Trophoblast cell (in vitro differentiated cells and primary cell): Measurements from ENCODE around the gene SYNJ2.

Experiments used
- DNase-seq, 2 donors: peaks; one replicate each; pipeline ENCODE4 v3.0.0-alpha.2; 2016
- H2AFZ ChIP-seq: 2 replicates; pipeline ENCODE4 v1.6.1; 2013; ENCODE audit warnings: low read length, moderate library complexity, mild to moderate bottlenecking; ENCODE audit not compliant: insufficient read depth, poor library complexity
- H2AK5ac ChIP-seq: 2 replicates; pipeline ENCODE4 v1.6.1; 2013; ENCODE audit warnings: mild to moderate bottlenecking, low read length
- H2BK120ac ChIP-seq: 2 replicates; pipeline ENCODE4 v1.6.1; 2013; ENCODE audit warnings: low read length, mild to moderate bottlenecking, moderate library complexity; ENCODE audit not compliant: insufficient read depth, poor library complexity
- H2BK12ac ChIP-seq: 2 replicates; pipeline ENCODE4 v1.6.1; 2013; ENCODE audit warnings: mild to moderate bottlenecking, low read length, moderate library complexity
- H2BK5ac ChIP-seq: 2 replicates; pipeline ENCODE4 v1.6.1; 2013; ENCODE audit warnings: low read length, low read depth, moderate library complexity, mild to moderate bottlenecking; ENCODE audit not compliant: poor library complexity
- H3K14ac ChIP-seq: 2 replicates; pipeline ENCODE4 v1.6.1; 2013; ENCODE audit warnings: mild to moderate bottlenecking, low read length
- H3K18ac ChIP-seq: 2 replicates; pipeline ENCODE4 v1.6.1; 2013; ENCODE audit warnings: mild to moderate bottlenecking, low read length
- H3K23ac ChIP-seq: 2 replicates; pipeline ENCODE4 v1.6.1; 2013; ENCODE audit warnings: low read length
- H3K27ac ChIP-seq: 2 replicates; pipeline ENCODE4 v1.5.1; 2013; ENCODE audit warnings: low read depth, mild to moderate bottlenecking, inconsistent platforms, low read length, moderate library complexity
- H3K27me3 ChIP-seq: 2 replicates; pipeline ENCODE4 v1.6.1; 2013; ENCODE audit warnings: inconsistent platforms, mild to moderate bottlenecking, low read length, moderate library complexity; ENCODE audit not compliant: insufficient read depth
- H3K36me3 ChIP-seq, 2 experiments: 1 replicate in 1 of 2; 2 replicates in 1 of 2; pipeline ENCODE4 v1.6.1; 2013; ENCODE audit warnings: low read length in 2 of 2, mild to moderate bottlenecking in 2 of 2, moderate library complexity in 1 of 2; ENCODE audit not compliant: insufficient read depth in 2 of 2, control insufficient read depth in 1 of 2
- H3K4ac ChIP-seq: 2 replicates; pipeline ENCODE4 v1.6.1; 2013; ENCODE audit warnings: low read depth, mild to moderate bottlenecking, low read length, moderate library complexity
- H3K4me1 ChIP-seq, 2 experiments: 1 replicate in 1 of 2; 2 replicates in 1 of 2; pipeline ENCODE4 v1.6.1; 2013; ENCODE audit warnings: low read length in 2 of 2, mild to moderate bottlenecking in 2 of 2, moderate library complexity in 1 of 2; ENCODE audit not compliant: insufficient read depth in 2 of 2, control insufficient read depth in 1 of 2
- H3K4me2 ChIP-seq: 2 replicates; pipeline ENCODE4 v1.6.1; 2013; ENCODE audit warnings: inconsistent platforms, mild to moderate bottlenecking, low read length, moderate library complexity
- H3K4me3 ChIP-seq: 2 replicates; pipeline ENCODE4 v1.5.1; 2013; ENCODE audit warnings: mild to moderate bottlenecking, low read depth, low read length, inconsistent platforms
- H3K79me1 ChIP-seq: one replicate; pipeline ENCODE4 v1.6.1; 2013; ENCODE audit warnings: low read length
- H3K79me2 ChIP-seq: 2 replicates; pipeline ENCODE4 v1.6.1; 2013; ENCODE audit warnings: low read length, mild to moderate bottlenecking; ENCODE audit not compliant: control insufficient read depth, insufficient read depth, poor library complexity
- H3K9ac ChIP-seq: 2 replicates; pipeline ENCODE4 v1.6.1; 2013; ENCODE audit warnings: mild to moderate bottlenecking, low read length
- H3K9me3 ChIP-seq: 2 replicates; pipeline ENCODE4 v1.6.1; 2013; ENCODE audit warnings: low read depth, mild to moderate bottlenecking, control low read depth, inconsistent platforms, low read length; ENCODE audit not compliant: insufficient read depth
- H4K12ac ChIP-seq: 2 replicates; pipeline ENCODE4 v1.6.1; 2013; ENCODE audit warnings: low read depth, mild to moderate bottlenecking, low read length, moderate library complexity
- H4K8ac ChIP-seq: 2 replicates; pipeline ENCODE4 v1.6.1; 2013; ENCODE audit warnings: low read depth, mild to moderate bottlenecking, low read length, moderate library complexity
- H4K91ac ChIP-seq: one replicate; pipeline ENCODE4 v1.6.1; 2013; ENCODE audit warnings: low read depth, mild to moderate bottlenecking, low read length, moderate library complexity
- WGBS: extraction: QIAGEN DNeasy Blood & Tissue Kit; methylation state at CpG from one replicate; pipeline ENCODE4 v1.1.7; 2013; ENCODE audit warnings: missing lambda C conversion rate; ENCODE audit not compliant: insufficient read length, insufficient coverage; ENCODE audit errors: extremely low coverage; 5-methylcytosine and 5-hydroxymethylcytosine counted together

Gene SYNJ2

GRCh38 chr6:157954150-157955117 lies 27.2 kb upstream of the SYNJ2 start:
- no peak overlapping the region for H3K27ac ChIP-seq
- no peak overlapping the region for H4K12ac ChIP-seq
- peaks cover 3% of the 10 kb centered on the region for H3K9me3 ChIP-seq
- H4K8ac ChIP-seq, result no peak overlapping the region
- H2AK5ac ChIP-seq, result no peak overlapping the region
- DNase-seq, result peak; percentile 88 to 94
- no peak overlapping the region for H3K4me2 ChIP-seq
- no peaks in the 10 kb centered on the region for H3K4me1 ChIP-seq
- H3K4ac ChIP-seq, result no peak overlapping the region
- H3K18ac ChIP-seq, result no peak overlapping the region
- H3K14ac ChIP-seq, result no peak overlapping the region
- no peak overlapping the region for H2AFZ ChIP-seq
- H4K91ac ChIP-seq, result peak overlapping the region; percentile 5
- no peak overlapping the region for H2BK120ac ChIP-seq
- no peaks in the 10 kb centered on the region for H3K36me3 ChIP-seq
- H3K4me3 ChIP-seq, result no peak overlapping the region
- no peak overlapping the region for H3K23ac ChIP-seq
- no peaks in the 10 kb centered on the region for H3K79me1 ChIP-seq
- no peak overlapping the region for H3K9ac ChIP-seq
- no peaks in the 10 kb centered on the region for H3K79me2 ChIP-seq
- no CpG with 5 or more reads among the region's 34 CpGs for whole genome bisulfite sequencing
- no peak overlapping the region for H2BK12ac ChIP-seq
- H2BK5ac ChIP-seq, result no peak overlapping the region
- H3K27me3 ChIP-seq, result no peaks in the 10 kb centered on the region

GRCh38 chr6:157955675-157956074 lies 26.0 kb upstream of the SYNJ2 start:
- no peak overlapping the region for H2BK5ac ChIP-seq
- H3K27ac ChIP-seq, result no peak overlapping the region
- no peaks in the 10 kb centered on the region for H3K79me2 ChIP-seq
- no CpG with 5 or more reads among the region's 6 CpGs for WGBS
- no peaks in the 10 kb centered on the region for H3K79me1 ChIP-seq
- H3K36me3 ChIP-seq, result no peaks in the 10 kb centered on the region
- H3K9me3 ChIP-seq, result peaks cover 3% of the 10 kb centered on the region
- H3K4me1 ChIP-seq, result no peaks in the 10 kb centered on the region
- H3K14ac ChIP-seq, result no peak overlapping the region
- H3K23ac ChIP-seq, result no peak overlapping the region
- H4K8ac ChIP-seq, result no peak overlapping the region
- H3K4me3 ChIP-seq, result no peak overlapping the region
- H3K9ac ChIP-seq, result no peak overlapping the region
- DNase-seq, result peak in 1 of 2 donors; percentile 21
- H2AK5ac ChIP-seq, result no peak overlapping the region
- H4K12ac ChIP-seq, result no peak overlapping the region
- H3K18ac ChIP-seq, result no peak overlapping the region
- no peak overlapping the region for H2AFZ ChIP-seq
- no peak overlapping the region for H2BK12ac ChIP-seq
- no peak overlapping the region for H4K91ac ChIP-seq
- H3K4me2 ChIP-seq, result no peak overlapping the region
- no peak overlapping the region for H3K4ac ChIP-seq
- no peaks in the 10 kb centered on the region for H3K27me3 ChIP-seq
- no peak overlapping the region for H2BK120ac ChIP-seq

DNA sequence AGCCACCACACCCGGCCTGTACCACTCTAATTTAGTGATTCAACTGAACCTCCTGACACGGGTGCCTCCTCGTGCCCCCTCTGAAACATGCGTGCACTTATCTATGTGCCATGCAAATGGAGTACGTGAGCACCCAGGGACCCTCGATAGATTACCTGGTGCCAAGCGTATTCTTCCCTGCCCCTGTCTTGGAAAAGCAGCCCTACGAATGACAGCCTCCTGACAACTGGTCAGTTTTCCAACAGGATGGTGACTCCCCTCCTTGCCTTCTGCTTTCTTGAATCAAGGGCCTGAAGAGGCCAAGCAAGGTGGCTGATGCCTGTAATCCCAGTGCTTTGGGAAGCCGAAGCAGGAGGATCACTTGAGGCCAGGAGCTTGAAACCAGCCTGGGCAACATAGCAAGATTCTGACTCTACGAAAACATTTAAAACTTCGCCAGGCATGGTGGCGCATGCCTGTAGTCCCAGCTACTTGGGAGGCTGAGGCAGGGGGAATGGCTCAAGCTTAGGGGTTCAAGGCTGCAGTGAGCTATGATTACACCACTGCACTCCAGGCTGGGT lies 25.4 kb upstream of the SYNJ2 start:
- H3K4me2 ChIP-seq, result no peak overlapping the region
- H3K4ac ChIP-seq, result no peak overlapping the region
- H3K27ac ChIP-seq, result no peak overlapping the region
- no peak overlapping the region for H2BK5ac ChIP-seq
- H4K8ac ChIP-seq, result no peak overlapping the region
- no peak overlapping the region for H3K4me3 ChIP-seq
- H3K23ac ChIP-seq, result no peak overlapping the region
- DNase-seq, result peak; percentile 53 to 74
- no peaks in the 10 kb centered on the region for H3K36me3 ChIP-seq
- H3K79me2 ChIP-seq, result no peaks in the 10 kb centered on the region
- H3K27me3 ChIP-seq, result no peaks in the 10 kb centered on the region
- no peak overlapping the region for H3K14ac ChIP-seq
- no peak overlapping the region for H3K18ac ChIP-seq
- peaks cover 3% of the 10 kb centered on the region for H3K9me3 ChIP-seq
- H2AK5ac ChIP-seq, result no peak overlapping the region
- no peak overlapping the region for H4K91ac ChIP-seq
- no peak overlapping the region for H2BK12ac ChIP-seq
- H4K12ac ChIP-seq, result no peak overlapping the region
- no peak overlapping the region for H2BK120ac ChIP-seq
- WGBS, result no CpG with 5 or more reads among the region's 12 CpGs
- H3K79me1 ChIP-seq, result no peaks in the 10 kb centered on the region
- H3K4me1 ChIP-seq, result no peaks in the 10 kb centered on the region
- H3K9ac ChIP-seq, result no peak overlapping the region
- H2AFZ ChIP-seq, result no peak overlapping the region

DNA sequence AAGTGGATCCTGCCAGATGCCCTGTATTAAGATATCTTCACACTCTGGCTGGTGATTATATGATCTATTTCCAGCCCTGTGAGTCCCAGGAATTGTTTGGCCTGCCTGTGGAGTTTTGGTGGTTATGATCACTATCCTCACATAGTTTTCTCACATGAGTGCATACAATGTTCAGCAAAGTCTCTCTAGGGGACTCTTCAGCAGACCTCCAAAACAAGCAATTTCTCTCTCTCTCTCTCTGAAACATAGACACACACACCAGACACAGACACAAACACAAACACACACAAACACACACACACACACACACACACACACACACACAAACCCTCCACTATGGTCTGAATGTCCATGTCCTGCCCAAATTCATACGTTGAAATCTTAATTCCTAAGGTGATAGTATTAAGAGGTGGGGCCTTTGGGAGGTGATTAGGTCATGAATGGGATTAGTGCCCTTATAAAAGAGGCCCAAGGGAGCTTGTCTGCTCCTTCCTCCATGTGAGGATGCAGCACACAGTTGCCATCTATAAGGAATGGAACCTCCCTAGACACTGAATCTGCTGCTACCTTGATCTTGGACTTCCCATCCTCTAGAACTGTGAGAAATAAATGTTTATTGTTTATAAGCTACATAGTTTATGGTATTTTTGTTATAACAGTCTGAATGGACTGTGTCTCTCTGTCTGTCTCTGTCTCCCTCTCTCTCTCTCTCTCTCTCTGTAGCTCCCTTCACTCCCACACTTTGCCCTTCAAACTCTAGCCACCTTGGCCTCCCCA lies 22.0 kb upstream of the SYNJ2 start:
- Histone ChIP-seq H3K79me1 (no peaks in the 10 kb centered on the region), H2AFZ (no peak overlapping the region), H3K79me2 (no peaks in the 10 kb centered on the region), H4K91ac (no peak overlapping the region), H3K27me3 (no peaks in the 10 kb centered on the region), H3K36me3 (no peaks in the 10 kb centered on the region), H3K4me3 (no peak overlapping the region), H2AK5ac (no peak overlapping the region), H2BK120ac (no peak overlapping the region), H3K4me2 (no peak overlapping the region), H3K14ac (no peak overlapping the region), H3K9ac (no peak overlapping the region), H3K23ac (no peak overlapping the region), H3K4me1 (no peaks in the 10 kb centered on the region), H3K4ac (no peak overlapping the region), H3K18ac (no peak overlapping the region), H2BK5ac (no peak overlapping the region), H4K8ac (no peak overlapping the region), H3K9me3 (peaks cover 3% of the 10 kb centered on the region), H2BK12ac (no peak overlapping the region), H3K27ac (no peak overlapping the region), H4K12ac (no peak overlapping the region)
- WGBS, result no CpG with 5 or more reads among the region's 1 CpG
- no peak for DNase-seq
